H1 (cell line): ENCODE data around the gene KIDINS220. TPM values are rescaled to one million over a fixed set of nuclear protein-coding genes. Genes with fewer than 3 reads are reported as not detected.
A peak's percentile ranks its signal among the peaks of the same experiment; 100 is the strongest.

Source experiments
- CTCF ChIA-PET: fragments of 300-600 bp; sonication (Branson Sonifier 250); formaldehyde crosslinking; loops from one replicate; lab custom pipeline; 2021; ENCODE audit not compliant: partially characterized antibody; lab: Charles Lee
- POLR2A ChIA-PET: fragments of 300-600 bp; sonication (Branson Sonifier 250); formaldehyde crosslinking; loops from one replicate; lab custom pipeline; 2021; ENCODE audit warnings: inconsistent platforms; ENCODE audit not compliant: partially characterized antibody; lab: Charles Lee
- DNase-seq, 2 experiments: peaks; one replicate each; pipeline versions ENCODE4 v3.0.0 to v3.0.0-alpha.2; 2010 to 2022; ENCODE audit warnings: low spot score in 2 of 2, low read depth in 1 of 2, mixed read lengths in 1 of 2
- FAIRE-seq: peaks from 2 replicates; lab custom pipeline; 2011; peaks lifted over from hg19 to GRCh38; lab: Jason Lieb, UNC
- H2AFZ ChIP-seq: 2 replicates; pipeline ENCODE4 v1.8.1; 2012; ENCODE audit warnings: low read length, inconsistent platforms
- H2AK5ac ChIP-seq: 2 replicates; pipeline ENCODE4 v1.6.1; 2013; ENCODE audit warnings: low read depth, low read length
- H2BK120ac ChIP-seq: replicated peaks from 2 replicates; pipeline ENCODE3; 2013; ENCODE audit warnings: low read depth, low read length, inconsistent platforms
- H2BK12ac ChIP-seq: 2 replicates; pipeline ENCODE4 v1.6.1; 2013; ENCODE audit warnings: low read depth, low read length
- H2BK15ac ChIP-seq: 2 replicates; pipeline ENCODE4 v1.6.1; 2013; ENCODE audit warnings: low read length
- H2BK20ac ChIP-seq: 2 replicates; pipeline ENCODE4 v1.6.1; 2013; ENCODE audit warnings: low read length
- H2BK5ac ChIP-seq: 2 replicates; pipeline ENCODE4 v1.6.1; 2013; ENCODE audit warnings: low read depth, low read length
- H3K14ac ChIP-seq: 2 replicates; pipeline ENCODE4 v1.6.1; 2013; ENCODE audit warnings: inconsistent platforms; ENCODE audit not compliant: insufficient read length
- H3K18ac ChIP-seq: 2 replicates; pipeline ENCODE4 v1.6.1; 2013; ENCODE audit warnings: low read length; ENCODE audit errors: extremely low read depth
- H3K23ac ChIP-seq: 2 replicates; pipeline ENCODE4 v1.6.1; 2013; ENCODE audit warnings: inconsistent platforms; ENCODE audit not compliant: insufficient read length
- H3K23me2 ChIP-seq: 2 replicates; pipeline ENCODE4 v1.6.1; 2013; ENCODE audit warnings: low read depth, low read length
- H3K27ac ChIP-seq: 2 replicates; pipeline ENCODE4 v1.6.1; 2011; ENCODE audit warnings: low read depth, low read length, inconsistent platforms
- H3K27me3 ChIP-seq, 4 experiments: replicated peaks in 1 of 4; 1 replicate in 1 of 4; 2 replicates in 3 of 4; pipeline versions ENCODE4 v1.6.1 to v1.8.1; 2011 to 2013; ENCODE audit warnings: low read length in 3 of 4, mild to moderate bottlenecking in 3 of 4, inconsistent platforms in 2 of 4, mixed read lengths in 2 of 4, moderate library complexity in 1 of 4; ENCODE audit not compliant: control insufficient read depth in 3 of 4, insufficient read depth in 3 of 4; ENCODE audit errors: extremely low read depth in 1 of 4
- H3K36me3 ChIP-seq, 4 experiments: 2 replicates each; pipeline versions ENCODE4 v1.6.1 to v1.8.1; 2011 to 2013; ENCODE audit warnings: mild to moderate bottlenecking in 4 of 4, low read length in 3 of 4, moderate library complexity in 2 of 4, control low read depth in 1 of 4, inconsistent platforms in 1 of 4; ENCODE audit not compliant: insufficient read depth in 4 of 4, control insufficient read depth in 2 of 4
- H3K4ac ChIP-seq: replicated peaks from 2 replicates; pipeline ENCODE3; 2013; ENCODE audit warnings: low read length, low read depth, mixed read lengths, inconsistent platforms; ENCODE audit not compliant: insufficient read length
- H3K4me1 ChIP-seq, 4 experiments: replicated peaks in 1 of 4; 1 replicate in 1 of 4; 2 replicates in 3 of 4; pipeline versions ENCODE4 v1.6.1 to v1.8.1; 2011 to 2013; ENCODE audit warnings: low read length in 3 of 4, inconsistent platforms in 2 of 4, mixed read lengths in 1 of 4; ENCODE audit not compliant: insufficient read depth in 4 of 4, control insufficient read depth in 3 of 4
- H3K4me2 ChIP-seq, 2 experiments: 2 replicates each; pipeline versions ENCODE4 v1.6.1 to v1.8.1; 2011 to 2013; ENCODE audit warnings: low read depth in 2 of 2, low read length in 2 of 2, control low read depth in 1 of 2, inconsistent platforms in 1 of 2, mild to moderate bottlenecking in 1 of 2; ENCODE audit not compliant: insufficient read depth in 1 of 2
- H3K4me3 ChIP-seq, 4 experiments: fragments of 200-600, 300-600 bp in 1 of 4; sonication (generic), shearing (Covaris generic), sonication (Bioruptor Twin) in 1 of 4; 2 replicates each; pipeline versions ENCODE4 v1.5.1 to v1.8.1; 2011 to 2016; ENCODE audit warnings: low read length in 4 of 4, low read depth in 3 of 4, control low read depth in 2 of 4, inconsistent platforms in 2 of 4, mild to moderate bottlenecking in 2 of 4, mixed read lengths in 1 of 4, moderate library complexity in 1 of 4; ENCODE audit not compliant: insufficient read depth in 2 of 4; ENCODE audit errors: extremely low read depth in 1 of 4
- H3K56ac ChIP-seq: replicated peaks from 2 replicates; pipeline ENCODE3; 2013; ENCODE audit warnings: low read depth, mild to moderate bottlenecking, mixed read lengths, low read length, inconsistent platforms; ENCODE audit not compliant: insufficient read length
- H3K79me1 ChIP-seq: 2 replicates; pipeline ENCODE4 v1.6.1; 2013; ENCODE audit warnings: low read depth, low read length, control low read depth
- H3K79me2 ChIP-seq, 2 experiments: 2 replicates each; pipeline versions ENCODE4 v1.6.1 to v1.8.1; 2012 to 2013; ENCODE audit warnings: low read length in 2 of 2, mild to moderate bottlenecking in 2 of 2, inconsistent platforms in 1 of 2; ENCODE audit not compliant: insufficient read depth in 2 of 2, control insufficient read depth in 1 of 2
- H3K9ac ChIP-seq, 4 experiments: replicated peaks in 1 of 4; 1 replicate in 1 of 4; 2 replicates in 3 of 4; pipeline versions ENCODE4 v1.6.1 to v1.8.1; 2011 to 2013; ENCODE audit warnings: low read depth in 3 of 4, low read length in 3 of 4, control low read depth in 2 of 4, mild to moderate bottlenecking in 2 of 4, moderate library complexity in 2 of 4, inconsistent platforms in 1 of 4; ENCODE audit errors: extremely low read depth in 1 of 4
- H3K9me3 ChIP-seq, 2 experiments: 2 replicates each; pipeline versions ENCODE4 v1.6.1 to v1.8.1; 2012 to 2013; ENCODE audit warnings: mild to moderate bottlenecking in 2 of 2, moderate library complexity in 2 of 2, control low read depth in 1 of 2, inconsistent platforms in 1 of 2, low read depth in 1 of 2, low read length in 1 of 2, mixed read lengths in 1 of 2; ENCODE audit not compliant: insufficient read depth in 2 of 2
- H4K20me1 ChIP-seq, 2 experiments: replicated peaks in 1 of 2; 2 replicates each; pipeline versions ENCODE3 to v1.8.1; 2011 to 2013; ENCODE audit warnings: inconsistent platforms in 2 of 2, low read length in 2 of 2, mild to moderate bottlenecking in 1 of 2; ENCODE audit not compliant: insufficient read depth in 2 of 2, control insufficient read depth in 1 of 2
- H4K5ac ChIP-seq: 2 replicates; pipeline ENCODE4 v1.6.1; 2013; ENCODE audit warnings: low read length, low read depth, mixed read lengths, inconsistent platforms; ENCODE audit not compliant: insufficient read length
- H4K8ac ChIP-seq: 2 replicates; pipeline ENCODE4 v1.8.0; 2013; ENCODE audit warnings: mild to moderate bottlenecking, moderate library complexity, low read length, inconsistent platforms; ENCODE audit not compliant: insufficient read depth; ENCODE audit errors: extremely low read depth
- H4K91ac ChIP-seq: replicated peaks from 2 replicates; pipeline ENCODE3; 2013; ENCODE audit warnings: low read length, mixed read lengths, inconsistent platforms; ENCODE audit not compliant: insufficient read length
- ATF3 ChIP-seq: IDR thresholded peaks from 2 replicates; pipeline ENCODE4 v1.6.1; 2011; ENCODE audit warnings: low read depth, mild to moderate bottlenecking, low read length; ENCODE audit not compliant: insufficient read depth
- EZH2 ChIP-seq: fragments of 200-600 bp; sonication (generic); IDR thresholded peaks from 2 replicates; pipeline ENCODE4 v1.7.1; 2012; ENCODE audit warnings: low read depth, mild to moderate bottlenecking, moderate library complexity, low read length, inconsistent platforms; ENCODE audit not compliant: severe bottlenecking
- GABPA ChIP-seq: IDR thresholded peaks from 2 replicates; pipeline ENCODE4 v1.6.1; 2011; ENCODE audit warnings: mild to moderate bottlenecking, low read length, moderate library complexity, borderline replicate concordance; ENCODE audit not compliant: insufficient read depth
- HDAC2 ChIP-seq, 2 experiments: fragments of 300-600 bp in 1 of 2; sonication (generic) in 1 of 2; IDR thresholded peaks; 2 replicates each; pipeline ENCODE4 v1.6.1; 2011 to 2012; ENCODE audit warnings: low read depth in 2 of 2, low read length in 2 of 2, mild to moderate bottlenecking in 2 of 2, moderate library complexity in 2 of 2, borderline replicate concordance in 1 of 2, inconsistent platforms in 1 of 2
- JUN ChIP-seq: IDR thresholded peaks from 2 replicates; pipeline ENCODE4 v1.6.1; 2011; ENCODE audit warnings: low read depth, mild to moderate bottlenecking, improper control_type of control experiment, low read length
- KDM1A ChIP-seq: fragments of 200-600, 300-600 bp; sonication (generic); IDR thresholded peaks from 2 replicates; pipeline ENCODE4 v1.7.1; 2016; ENCODE audit warnings: mild to moderate bottlenecking, low read length, borderline replicate concordance
- KDM5A ChIP-seq: fragments of 200-600 bp; IDR thresholded peaks from 2 replicates; pipeline ENCODE4 v1.7.1; 2012; ENCODE audit warnings: mild to moderate bottlenecking, low read length, inconsistent platforms, mixed read lengths
- PHF8 ChIP-seq: fragments of 200-600 bp; sonication (generic); conservative IDR thresholded peaks from 2 replicates; pipeline ENCODE4 v1.7.1; 2012; ENCODE audit warnings: low read depth, mild to moderate bottlenecking, inconsistent platforms, low read length, moderate library complexity
- SIRT6 ChIP-seq: IDR thresholded peaks from one replicate; pipeline ENCODE4 v1.7.1; 2012; ENCODE audit warnings: low read length, inconsistent platforms
- SP4 ChIP-seq: IDR thresholded peaks from 2 replicates; pipeline ENCODE4 v1.6.1; 2012; ENCODE audit warnings: low read length, inconsistent platforms
- TAF7 ChIP-seq: optimal IDR thresholded peaks from 2 replicates; pipeline ENCODE3; 2011; ENCODE audit warnings: low read depth, mild to moderate bottlenecking, inconsistent platforms, low read length, moderate library complexity, borderline replicate concordance
- TEAD4 ChIP-seq: IDR thresholded peaks from 2 replicates; pipeline ENCODE4 v1.6.1; 2012; ENCODE audit warnings: low read depth, low read length, inconsistent platforms, mixed read lengths
- WGBS, 2 experiments: shearing (Covaris generic) in 1 of 2; methylation state at CpG; one replicate each; pipeline versions ENCODE4 v1.1.6 to v1.1.7; 2013 to 2015; ENCODE audit warnings: low lambda C conversion rate in 2 of 2, mixed read lengths in 2 of 2, inconsistent platforms in 1 of 2, low coverage in 1 of 2, missing lambda C conversion rate in 1 of 2; ENCODE audit not compliant: insufficient replicate concordance in 2 of 2, insufficient coverage in 1 of 2, insufficient read length in 1 of 2; ENCODE audit errors: extremely low coverage in 1 of 2, missing lambda C conversion rate in 1 of 2; 5-methylcytosine and 5-hydroxymethylcytosine counted together
- polyA plus RNA-seq, 7 experiments: library from polyadenylated mRNA; depleted of rRNA in 3 of 7; stranded (reverse) in 5 of 7; unstranded in 2 of 7; fragments of >200 nt in 5 of 7; fragments of 200-250 nt in 2 of 7; gene quantifications; 1 replicate in 5 of 7; 2 replicates in 1 of 7; 4 replicates in 1 of 7; pipeline versions ENCODE4 v1.2.1 to v1.2.3, GENCODE V29; 2011 to 2013; ENCODE audit warnings: missing spikeins in 2 of 7, mixed read lengths in 2 of 7
- total RNA-seq: library from RNA; stranded (reverse); fragmentation: NEBNext Ultra II Directional; extraction: Animal tissue kit (Norgen Biotek cat#: 25700); gene quantifications from 2 replicates; pipeline ENCODE4 v1.2.1, GENCODE V29; 2021
- TF ChIP-seq, protein P1 (sequence below): IDR thresholded peaks from 2 replicates; pipeline ENCODE4 v1.6.1; 2012; ENCODE audit warnings: inconsistent platforms

KIDINS220 gene
- total and polyA plus RNA-seq, 2 of the 8 experiments (the other 6 are each of a cell fraction or from before 2014, with no cell fraction given), result 21.2 to 27.1 TPM

- H3K27me3 ChIP-seq, result no peaks in the 10 kb centered on the region
- H2BK5ac ChIP-seq, result no peak overlapping the region
- FAIRE-seq (no peak), DNase-seq (no peak)
- no peak overlapping the region for H4K8ac ChIP-seq
- no peaks in the 10 kb centered on the region for H4K20me1 ChIP-seq
- 91% methylated on average over 2 of the region's 2 CpGs; no CpG with 5 or more reads in 1 of the 2 experiments for WGBS, 2 experiments
- no peak overlapping the region for H2BK120ac ChIP-seq
- H3K4me2 ChIP-seq, result no peak overlapping the region
- H3K14ac ChIP-seq, result no peak overlapping the region
- H4K91ac ChIP-seq, result no peak overlapping the region
- ChIA-PET CTCF (interaction anchor here (1.0 to 1.2 kb wide), 3 partner anchors 14 to 71 kb away, joined by 3 to 4 read pairs (median 3); no protein-coding TSS in a partner anchor), POLR2A (no interaction called here)
- no peak overlapping the region for H2AK5ac ChIP-seq
- H3K4ac ChIP-seq, result no peak overlapping the region
- H3K4me1 ChIP-seq, result peaks cover 0 to 5% (median 3%) of the 10 kb centered on the region in 4 experiments; a peak in 5 of 7 replicates
- no peak overlapping the region for H3K4me3 ChIP-seq
- H2BK15ac ChIP-seq, result no peak overlapping the region
- no peaks in the 10 kb centered on the region; a peak in 1 of 8 replicates for H3K36me3 ChIP-seq
- no peak overlapping the region for H2AFZ ChIP-seq
- H4K5ac ChIP-seq, result no peak overlapping the region
- H3K23ac ChIP-seq, result no peak overlapping the region
- H3K79me1 ChIP-seq, result no peaks in the 10 kb centered on the region
- H2BK12ac ChIP-seq, result no peak overlapping the region
- H3K79me2 ChIP-seq, result no peaks in the 10 kb centered on the region
- H3K56ac ChIP-seq, result no peak overlapping the region
- no peak overlapping the region for H2BK20ac ChIP-seq
- no peaks in the 10 kb centered on the region for H3K23me2 ChIP-seq
- H3K9me3 ChIP-seq, result no peaks in the 10 kb centered on the region
- no peak overlapping the region for H3K18ac ChIP-seq
- H3K9ac ChIP-seq, result peak overlapping the region in 1 of 4 experiments; percentile 34; a peak in 1 of 7 replicates
- no peak overlapping the region for H3K27ac ChIP-seq
- no peak for TF ChIP-seq PHF8
- TF ChIP-seq ATF3, result no peak
- TF ChIP-seq TAF7, result no peak
- no peak for TF ChIP-seq SIRT6
- no peak for TF ChIP-seq KDM1A
- TF ChIP-seq TEAD4, result no peak
- no peak for TF ChIP-seq EZH2
- TF ChIP-seq JUN, result no peak
- no peak for TF ChIP-seq HDAC2 (IDR thresholded peaks at IDR 0.05; ENCODE audit: borderline replicate concordance in 1 of 2, low read depth in 2 of 2, low read length in 2 of 2)
- no peak for TF ChIP-seq SP4
- TF ChIP-seq GABPA, result no peak
- TF ChIP-seq KDM5A, result no peak
- TF ChIP-seq, protein P1, sequence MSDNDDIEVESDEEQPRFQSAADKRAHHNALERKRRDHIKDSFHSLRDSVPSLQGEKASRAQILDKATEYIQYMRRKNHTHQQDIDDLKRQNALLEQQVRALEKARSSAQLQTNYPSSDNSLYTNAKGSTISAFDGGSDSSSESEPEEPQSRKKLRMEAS, result no peak
Observed at GRCh38 chr2:8886876-8887275, 49.5 kb upstream of the KIDINS220 start.
